ENCODE results near the gene DACH2.

DACH2 gene

DNA sequence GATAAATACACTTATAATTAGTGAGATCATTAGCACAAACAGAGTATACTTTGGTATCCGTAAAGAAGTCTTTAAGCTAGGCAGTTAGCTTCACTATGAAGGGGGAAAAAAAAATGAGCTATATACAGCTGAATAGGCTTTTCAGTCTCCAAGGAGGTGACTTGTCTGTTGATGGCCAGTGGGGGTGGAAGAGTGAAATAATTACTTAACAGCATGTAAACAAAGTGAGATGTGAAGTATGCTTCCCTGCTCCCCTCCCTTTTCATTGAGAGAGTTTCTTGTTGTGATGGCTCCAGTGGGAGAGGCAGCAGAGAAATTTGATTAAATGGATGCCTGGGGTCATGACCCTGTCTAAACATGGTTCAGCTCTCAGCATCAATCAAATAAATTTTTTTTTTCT is 180.9 kb downstream of the DACH2 start:
- DNase-seq = peak; percentile 18

DNA sequence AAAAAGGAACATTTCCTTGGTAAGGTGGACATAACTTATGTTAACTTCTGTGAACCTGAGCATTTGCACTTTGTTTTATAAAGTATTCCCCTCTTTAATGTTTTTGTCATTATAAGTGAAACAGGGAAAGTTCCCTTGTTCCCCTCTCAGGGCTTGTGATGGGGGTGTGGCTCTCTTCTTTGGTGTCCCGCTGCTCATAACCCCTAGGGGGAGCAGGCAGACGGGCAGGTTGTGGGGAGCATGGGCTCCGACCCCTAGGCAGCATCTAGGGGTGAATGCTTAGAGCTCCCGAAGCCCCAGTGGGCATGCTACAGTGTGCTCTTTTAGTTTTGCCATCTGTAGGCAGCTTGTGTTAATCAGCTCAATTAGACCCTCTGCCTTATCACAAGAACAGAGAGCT is 200.4 kb downstream of the DACH2 start:
- DNase-seq = no peak

DNA sequence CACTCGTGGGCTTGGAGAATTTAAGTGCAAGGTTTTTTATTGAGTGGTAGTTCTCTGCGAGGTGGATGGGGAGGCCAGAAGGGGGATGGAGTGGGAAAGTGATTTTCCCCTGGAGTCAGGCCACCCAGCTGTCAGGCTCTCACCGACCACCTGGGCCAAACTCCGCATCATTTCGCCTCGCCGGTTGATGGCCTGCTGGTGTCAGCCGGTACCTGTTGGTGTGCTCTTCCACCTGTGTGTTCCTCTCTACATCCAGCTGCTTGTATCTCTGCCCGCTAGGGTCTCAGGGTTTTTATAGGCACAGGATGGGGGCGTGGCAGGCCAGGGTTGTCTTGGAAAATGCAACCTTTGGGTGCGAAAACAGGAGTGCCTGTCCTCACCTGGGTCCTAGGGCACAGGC is 200.9 kb downstream of the DACH2 start:
- DNase-seq = no peak

DNA sequence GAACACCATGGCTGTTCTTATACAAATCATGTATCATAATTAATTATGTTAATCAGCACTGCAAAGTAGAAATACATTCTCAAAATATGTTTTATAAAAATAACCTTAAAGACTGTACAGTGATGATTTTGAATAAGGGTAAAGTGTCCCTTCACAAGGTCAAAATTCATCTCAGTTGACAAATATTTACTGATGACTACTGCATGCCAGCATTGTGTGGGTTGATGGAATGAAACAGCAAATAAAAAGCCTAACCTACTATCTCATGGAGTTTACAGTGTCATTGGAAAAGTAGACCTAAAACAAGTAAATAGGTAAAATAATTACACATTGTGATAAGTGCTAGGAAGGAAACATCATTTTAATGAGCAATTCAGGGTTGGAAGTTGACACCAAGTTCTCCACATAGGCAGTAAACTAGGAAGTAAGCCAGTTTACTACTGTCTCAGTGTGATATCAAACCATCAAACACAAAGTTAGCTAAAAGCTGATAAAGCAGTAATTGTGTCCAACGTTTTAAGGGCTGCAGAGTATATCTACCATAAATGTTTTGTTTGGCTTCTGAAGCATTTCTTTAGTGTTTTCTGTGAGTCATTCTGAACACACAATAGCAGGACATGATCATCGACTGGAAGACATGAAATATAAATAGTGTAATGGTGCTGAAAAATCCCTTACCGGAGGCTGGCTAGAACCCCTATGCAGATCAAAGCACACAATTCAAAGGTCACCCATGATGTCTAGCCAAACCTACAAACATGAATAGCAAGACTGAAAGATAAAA is 221.8 kb downstream of the DACH2 start:
- DNase-seq = no peak

DNA sequence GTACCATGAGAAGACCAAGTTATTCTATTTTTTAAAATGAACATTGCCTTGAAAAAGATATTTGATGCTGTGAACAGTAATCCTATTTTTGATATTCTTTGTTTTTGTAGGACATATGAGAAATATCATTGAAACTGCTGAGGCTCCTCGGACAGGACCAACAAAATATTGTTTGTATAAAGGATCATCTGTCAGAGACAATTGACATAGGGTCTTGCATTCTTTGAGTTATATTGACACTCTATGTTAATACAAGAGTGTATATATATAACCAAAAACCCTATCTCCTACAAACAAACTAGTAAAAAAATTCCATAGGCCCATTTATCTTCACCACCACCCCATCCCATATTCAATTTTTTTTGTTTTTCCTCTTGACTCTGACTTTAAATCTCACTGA is 222.7 kb downstream of the DACH2 start:
- no peak for DNase-seq

DNA sequence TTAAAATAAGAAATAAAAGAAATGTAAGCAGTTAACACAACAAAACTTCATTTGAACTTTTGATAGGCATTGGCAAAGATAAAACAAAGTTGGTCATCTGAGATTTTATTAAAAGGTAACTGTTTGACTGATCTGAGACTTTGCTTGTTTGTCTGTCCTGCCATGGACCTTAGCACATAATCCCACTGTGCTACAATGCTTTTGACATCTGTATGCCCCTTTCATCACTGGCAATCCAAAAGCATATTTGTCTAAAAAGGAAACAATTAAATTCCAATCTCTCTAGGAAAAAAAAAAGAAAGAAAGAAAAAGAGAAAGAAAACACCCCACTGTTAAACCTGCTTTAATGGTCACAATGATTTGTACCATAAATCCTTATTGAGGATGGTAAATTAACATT is 231.0 kb downstream of the DACH2 start:
- DNase-seq = no peak

DNA sequence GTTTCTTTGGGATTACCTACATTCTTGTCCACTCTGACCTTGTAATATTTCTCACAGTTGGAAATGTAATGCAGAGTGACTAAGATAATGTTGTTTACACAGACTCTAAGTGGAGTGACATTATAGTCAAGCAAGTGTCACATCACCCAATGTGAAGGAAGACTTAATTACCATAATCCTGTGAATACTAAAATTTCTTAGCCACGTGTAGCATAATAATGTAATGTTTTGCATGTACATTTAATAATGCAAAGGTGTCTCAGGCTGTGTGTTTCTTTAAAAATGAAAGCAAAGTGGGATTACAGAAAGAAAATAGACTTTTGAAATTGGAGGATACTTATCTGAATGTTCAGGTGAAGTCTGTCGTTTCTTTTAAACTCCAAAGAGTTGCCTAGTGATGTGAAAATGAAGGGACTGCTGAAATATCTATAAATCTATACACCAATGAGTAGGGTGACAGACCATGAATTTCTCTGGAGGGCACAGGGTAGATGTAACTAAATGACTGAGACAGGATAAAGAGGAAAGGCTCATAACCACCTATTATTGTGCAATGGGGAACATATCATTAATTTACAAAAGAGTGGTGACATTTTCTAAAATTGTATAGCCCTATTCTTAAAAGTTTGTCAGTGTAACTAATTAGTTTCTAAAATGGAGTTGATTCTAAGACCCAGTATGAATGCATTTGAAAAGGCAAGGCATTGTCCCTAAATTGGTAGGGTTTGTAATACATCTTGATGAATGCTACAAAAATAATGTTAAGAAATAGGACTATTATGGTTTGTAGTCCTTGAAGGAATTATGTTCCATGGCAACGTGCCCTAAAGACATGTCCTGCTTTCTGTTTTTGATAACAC is 235.7 kb downstream of the DACH2 start:
- DNase-seq = no peak

DNA sequence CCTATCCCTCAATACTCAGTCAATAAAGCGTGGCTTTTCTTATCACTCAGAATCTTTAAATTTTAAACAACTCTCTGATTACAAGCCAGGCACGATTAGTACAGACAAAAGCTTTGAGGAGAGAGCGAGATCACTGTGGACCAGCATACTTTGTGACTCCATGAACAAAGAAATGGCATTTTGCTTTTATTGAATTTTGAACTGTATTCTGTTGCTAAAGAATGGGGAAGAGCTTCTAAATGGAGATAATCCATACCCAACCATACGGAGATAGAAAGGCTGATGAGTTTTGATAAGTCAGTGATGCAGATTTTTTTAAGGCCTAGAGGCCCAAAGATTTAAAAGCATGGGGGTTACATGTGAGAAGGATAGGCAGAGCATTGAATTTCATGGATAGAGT is 259.1 kb downstream of the DACH2 start:
- no peak for DNase-seq

DNA sequence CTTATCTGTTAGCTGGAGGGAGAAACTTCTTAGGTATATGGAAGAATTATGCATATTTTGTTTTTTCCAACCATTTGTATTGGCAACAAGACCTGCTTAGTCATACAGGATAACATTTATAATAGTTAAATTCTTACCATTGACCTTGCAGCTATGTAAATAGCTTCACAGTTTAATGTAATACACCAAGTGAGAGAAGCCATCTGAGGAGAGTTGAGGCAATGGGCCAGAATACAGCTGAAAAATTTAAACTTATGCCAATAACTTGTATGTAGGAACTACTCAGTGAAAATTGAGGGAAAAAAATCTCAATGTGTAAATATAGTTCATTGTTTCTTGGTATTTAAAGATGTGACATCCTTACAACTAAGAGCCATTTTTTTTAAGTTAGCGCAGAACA is 273.5 kb downstream of the DACH2 start:
- DNase-seq = no peak

DNA sequence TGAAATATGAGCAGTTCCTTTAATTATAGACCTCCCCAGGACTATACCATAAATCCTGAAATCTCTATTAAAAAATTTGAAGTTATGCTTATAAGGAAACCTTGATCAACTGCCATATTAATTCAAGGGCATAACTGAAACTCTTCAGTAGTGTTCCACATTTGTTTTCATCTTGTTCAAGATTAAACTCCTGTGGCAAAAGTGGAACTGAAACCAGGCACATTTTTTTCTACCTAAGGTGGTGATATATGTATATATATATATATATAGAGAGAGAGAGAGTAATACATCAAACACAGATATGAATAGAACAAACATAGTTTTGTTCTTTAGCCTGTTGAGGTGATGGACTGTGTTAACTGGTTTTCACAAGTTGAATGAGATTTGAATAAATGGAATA is 287.9 kb downstream of the DACH2 start:
- no peak for DNase-seq

DNA sequence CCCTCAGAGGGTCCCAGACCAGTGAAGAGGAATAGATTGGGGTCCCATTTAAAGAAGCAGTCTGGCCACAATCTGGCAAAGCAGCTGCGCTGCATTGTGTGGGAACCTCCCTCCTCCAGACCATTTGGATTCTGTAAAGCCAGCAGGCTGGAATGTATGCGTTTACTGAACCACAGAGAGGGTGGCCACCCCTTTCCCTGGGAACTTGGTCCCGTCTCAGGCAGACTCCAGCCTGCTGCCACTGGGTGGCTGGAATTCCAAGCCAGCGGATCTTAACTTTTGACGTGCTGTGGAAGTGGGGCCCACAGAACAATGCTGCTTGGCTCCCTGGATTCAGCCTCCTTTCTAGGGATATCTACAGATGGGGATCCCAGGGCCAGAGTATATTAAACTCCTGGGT is 307.2 kb downstream of the DACH2 start:
- DNase-seq = no peak

DNA sequence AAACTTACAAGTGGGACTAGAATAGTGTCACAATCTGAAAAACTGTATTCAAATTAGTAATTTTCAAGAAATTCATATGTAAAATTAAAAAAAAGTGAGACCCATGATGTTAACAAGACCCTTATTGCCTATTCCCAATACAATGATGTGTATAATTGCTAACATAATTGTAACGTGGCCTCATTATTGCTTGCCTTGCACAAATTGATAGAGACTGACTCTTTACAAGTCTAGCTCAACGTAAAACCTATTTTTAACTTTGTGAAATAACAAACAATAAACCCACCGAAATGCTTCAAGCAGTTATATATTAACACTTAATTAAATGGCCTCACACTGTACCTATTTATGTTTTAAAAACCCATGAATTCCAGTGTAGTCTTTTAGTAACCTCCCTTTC is 312.5 kb downstream of the DACH2 start:
- no peak for DNase-seq

DNA sequence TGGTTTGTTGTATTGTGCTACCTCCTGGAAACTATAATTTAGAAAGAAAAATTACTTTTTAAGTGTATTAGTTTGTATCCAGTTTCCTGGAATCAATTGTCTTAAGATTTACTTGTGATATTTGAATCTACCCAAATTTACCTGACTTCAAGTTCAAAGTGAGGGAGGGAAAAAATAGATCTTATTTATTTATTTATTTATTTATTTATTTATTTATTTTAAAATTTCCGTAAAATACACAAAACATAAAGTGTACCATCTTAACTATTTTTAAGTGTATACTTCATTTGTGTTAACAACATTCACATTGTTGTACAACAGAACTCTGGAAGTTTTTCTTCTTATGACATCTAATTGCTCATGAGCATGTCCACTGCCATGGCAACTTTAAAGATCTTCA is 356.0 kb downstream of the DACH2 start:
- no peak for DNase-seq

DNA sequence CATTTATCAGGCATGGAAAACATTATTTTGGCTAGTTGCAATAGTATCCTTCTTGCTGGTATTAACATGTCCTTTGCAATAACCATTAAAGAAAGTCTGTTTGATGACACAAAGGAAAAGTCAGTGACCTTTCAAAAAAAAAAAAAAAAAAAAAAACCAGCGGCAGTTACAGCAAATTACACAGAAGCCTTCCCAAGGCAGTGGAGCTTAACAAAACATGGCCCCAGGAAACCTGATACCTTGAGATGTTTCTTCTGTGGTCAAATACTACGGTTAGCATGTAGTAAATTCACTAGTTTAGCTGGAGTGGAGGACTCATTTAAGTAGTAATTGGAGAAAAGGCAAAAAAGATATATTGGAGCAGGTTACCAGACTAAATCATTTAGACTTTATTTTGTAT is 359.1 kb downstream of the DACH2 start:
- DNase-seq = no peak

DNA sequence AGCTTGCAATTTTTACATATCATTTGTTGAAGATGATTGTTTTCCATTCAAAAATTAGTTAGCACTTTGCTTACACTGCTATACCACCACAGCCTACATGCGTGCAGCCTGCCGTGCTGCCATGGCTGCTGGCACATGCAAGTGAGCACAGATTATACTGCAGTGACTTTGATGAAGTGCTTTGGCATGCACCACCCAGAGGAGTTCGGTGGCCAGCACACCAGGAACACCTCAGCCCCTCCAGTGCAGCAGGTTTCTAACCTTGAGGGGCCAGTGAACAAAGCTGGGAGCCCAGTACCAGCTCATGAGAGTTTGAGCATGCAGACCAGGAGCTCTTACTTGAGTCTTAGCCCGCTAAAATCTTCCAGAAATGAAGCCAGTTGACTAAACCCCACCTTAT is 431.5 kb downstream of the DACH2 start:
- DNase-seq = no peak

DNA sequence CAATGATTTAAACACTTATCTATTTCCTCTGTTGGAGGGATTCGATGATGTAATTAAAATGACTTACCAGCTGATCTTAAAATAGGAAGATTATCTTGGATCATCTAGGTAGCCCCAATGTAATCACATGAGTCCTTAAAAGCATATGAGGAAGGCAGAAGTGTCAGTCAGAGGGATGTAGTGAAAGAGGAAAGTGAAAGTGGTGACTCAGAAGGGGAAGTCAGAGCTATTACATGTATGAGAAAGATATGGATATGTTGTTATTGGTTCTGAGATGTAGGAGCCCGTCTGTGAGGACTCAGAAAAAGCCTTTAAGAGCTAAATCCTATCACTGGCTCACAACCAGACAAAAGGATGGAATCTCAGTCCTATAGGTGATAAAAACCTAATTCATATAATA is 456.4 kb downstream of the DACH2 start:
- no peak for DNase-seq

DNA sequence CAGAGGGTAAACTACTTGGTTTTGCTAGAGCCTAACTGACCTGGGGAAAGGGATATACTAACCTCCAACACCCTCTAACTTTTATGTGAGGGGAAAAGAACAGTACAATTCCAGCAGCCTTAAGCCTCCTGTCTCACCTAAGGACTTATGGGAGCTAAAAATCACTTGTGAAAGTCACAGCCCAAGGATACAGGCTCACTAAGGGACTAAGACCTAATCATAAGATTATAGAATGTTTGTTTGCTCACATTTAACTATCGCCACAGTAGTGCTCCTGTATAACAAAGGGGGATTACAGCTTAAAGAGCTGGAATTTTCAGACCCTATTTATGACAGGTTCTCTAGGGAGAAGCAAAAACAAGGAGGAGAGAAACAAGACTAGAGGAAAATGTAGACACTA is 548.7 kb downstream of the DACH2 start:
- no peak for DNase-seq

DNA sequence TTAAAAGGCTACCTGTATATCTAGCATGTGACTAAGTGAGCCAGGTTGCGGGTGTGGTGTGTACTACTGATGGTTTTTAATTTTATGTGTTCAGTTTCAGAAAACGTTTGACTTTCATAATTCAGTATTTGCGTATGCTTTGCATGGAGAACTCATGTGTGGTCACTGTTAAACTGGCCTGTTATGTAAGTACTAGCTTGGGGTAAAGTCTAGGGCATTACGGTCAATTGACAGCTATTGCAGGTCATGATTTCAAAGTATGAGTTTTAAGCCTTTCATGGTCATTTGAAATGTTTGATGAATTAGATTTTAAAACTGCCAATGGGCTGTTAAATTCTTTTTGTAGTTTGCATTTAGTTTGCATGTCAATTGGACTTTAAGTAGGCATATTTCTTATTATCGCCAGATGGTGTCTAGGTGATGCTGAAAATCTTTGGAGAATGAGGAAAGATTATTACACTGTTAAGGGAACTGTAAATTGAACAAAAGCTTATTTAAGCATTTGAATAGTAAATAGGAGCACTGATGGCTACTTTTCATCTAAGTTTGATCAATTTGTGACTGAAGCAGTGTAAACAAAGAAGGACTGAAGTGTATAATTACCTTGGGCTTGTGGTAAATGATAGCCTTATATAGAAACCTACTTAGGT is 563.4 kb downstream of the DACH2 start:
- no peak for DNase-seq

DNA sequence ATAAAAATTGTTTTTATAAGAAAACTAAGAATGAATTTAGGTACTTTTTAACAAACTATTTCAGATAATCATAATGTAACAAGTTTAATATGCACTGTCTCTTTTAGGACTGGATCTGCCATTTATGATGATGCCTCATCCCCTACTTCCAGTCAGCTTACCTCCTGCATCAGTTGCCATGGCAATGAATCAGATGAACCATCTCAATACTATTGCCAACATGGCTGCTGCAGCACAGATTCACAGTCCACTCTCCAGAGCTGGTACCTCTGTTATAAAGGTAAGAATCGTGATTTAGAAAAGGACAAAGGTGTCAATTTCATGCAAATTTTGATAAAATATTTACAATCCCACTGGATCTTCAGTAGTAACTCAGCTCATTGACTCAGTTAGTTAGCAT is 566.2 kb downstream of the DACH2 start:
- no peak for DNase-seq

DNA sequence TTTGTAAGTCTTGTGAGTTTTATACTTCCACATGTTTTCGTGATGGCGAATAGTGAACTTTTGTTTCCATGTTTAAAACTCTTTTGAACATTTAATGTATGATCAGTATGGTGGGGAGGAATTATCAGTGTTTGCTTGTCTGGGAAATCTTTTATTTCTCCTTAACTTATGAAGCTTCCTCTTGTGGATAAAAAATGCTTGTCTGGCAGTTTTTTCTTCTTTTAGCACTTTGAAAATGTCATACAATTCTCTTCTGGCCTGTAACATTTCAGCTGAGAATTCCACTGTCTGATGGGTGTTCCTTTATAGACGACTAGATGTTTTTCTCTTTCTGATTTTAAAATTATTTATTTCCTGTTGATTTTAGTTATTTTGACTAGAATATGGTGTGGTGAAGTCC is 576.0 kb downstream of the DACH2 start:
- DNase-seq = no peak

DNA sequence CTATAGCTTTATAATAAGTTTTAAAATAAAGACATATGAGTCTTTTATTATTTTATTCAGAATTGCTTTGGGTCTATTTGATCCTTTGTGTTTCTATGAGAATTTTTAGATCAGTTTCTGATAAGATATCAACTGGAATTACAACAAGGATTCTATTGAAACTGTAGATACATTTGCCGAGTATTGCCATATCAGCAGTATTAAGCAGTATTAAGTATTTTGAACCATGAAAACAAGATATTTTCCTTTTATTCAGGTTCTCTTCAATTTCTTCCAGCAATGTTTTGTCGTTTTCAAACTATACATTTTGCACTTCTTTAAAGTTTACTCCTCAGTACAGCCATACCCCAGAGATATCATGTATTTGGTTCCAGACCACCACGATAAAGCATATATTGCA is 598.8 kb downstream of the DACH2 start:
- no peak for DNase-seq

DNA sequence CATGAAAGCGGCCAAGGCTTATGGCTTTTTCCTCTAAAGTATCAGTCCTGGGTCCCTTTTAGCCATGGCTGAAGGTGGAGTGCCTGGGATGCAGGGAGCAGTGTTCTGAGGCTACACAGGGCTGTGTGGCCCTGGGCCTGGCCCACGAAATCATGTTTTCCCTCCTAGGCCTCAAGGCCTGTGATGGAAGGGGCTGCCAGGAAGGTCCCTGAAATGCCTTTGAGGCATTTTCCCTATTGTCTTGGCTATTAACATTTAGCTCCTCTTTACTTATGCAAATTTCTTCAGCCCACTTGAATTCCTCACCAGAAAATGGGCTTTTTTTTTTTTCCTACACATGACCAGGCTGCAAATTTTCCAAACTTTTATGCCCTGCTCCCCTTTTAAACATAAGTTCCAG is 657.0 kb downstream of the DACH2 start:
- no peak for DNase-seq

DNA sequence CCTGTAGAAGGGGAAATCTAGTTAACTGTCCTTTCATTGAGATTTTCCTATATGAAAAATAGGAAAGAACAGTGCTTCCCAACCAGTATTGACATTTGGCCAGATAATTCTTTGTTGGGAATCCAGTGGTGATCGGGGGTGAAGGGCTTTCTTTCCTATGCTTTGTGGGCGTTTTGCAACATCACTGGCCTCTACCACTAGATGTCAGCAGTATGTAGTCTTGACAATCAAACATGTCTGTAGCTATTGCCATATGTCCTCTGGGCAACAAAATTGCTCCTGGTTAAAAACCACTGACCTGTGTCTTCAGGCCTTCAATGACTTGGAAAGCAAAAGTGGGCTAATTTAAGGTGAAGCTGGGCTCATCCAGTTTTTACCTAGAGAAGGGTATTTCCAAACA is 658.5 kb downstream of the DACH2 start:
- DNase-seq = no peak

DNA sequence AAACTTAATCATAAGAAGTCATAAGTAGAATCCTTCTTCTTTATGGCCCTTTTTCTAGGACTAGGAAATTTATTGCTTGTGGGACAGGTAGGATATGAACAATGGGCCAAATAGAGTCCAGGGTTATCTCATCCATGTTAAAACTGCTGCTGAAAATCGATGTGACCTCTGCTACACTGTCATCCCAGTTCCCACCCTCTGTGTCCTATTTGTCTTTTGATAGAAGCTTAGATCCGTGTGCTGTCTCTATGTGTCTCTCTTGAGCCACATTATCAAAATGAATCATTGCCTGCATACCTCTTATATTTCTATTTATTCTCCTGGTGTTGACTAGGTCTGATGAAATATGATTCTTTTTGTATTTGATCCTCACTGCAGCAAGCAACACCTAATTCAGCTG is 661.4 kb downstream of the DACH2 start:
- DNase-seq = no peak

Measured in retina (tissue), 1 donor.